ENCODE results near the gene CLEC7A.

CLEC7A gene

DNA sequence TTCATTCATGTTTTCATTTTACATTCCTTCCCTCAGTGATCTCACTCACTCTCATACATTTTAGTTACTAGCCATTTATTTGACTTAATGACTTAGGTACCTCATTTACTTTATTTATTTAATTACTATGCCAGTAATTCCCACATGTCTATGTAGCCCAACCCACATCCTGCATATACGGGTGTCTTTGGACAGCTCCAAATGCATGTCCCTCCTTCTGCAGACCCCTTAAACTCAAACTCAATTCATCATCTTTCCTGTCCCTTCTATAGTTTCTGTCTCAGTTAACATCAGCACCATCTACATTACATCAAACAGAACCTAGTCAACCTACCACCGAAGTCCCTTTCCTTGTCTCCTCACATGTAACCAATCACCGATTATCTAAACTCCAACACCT lies 34.0 kb downstream of the CLEC7A start:
- in situ Hi-C loops (cut with MboI; ENCODE audit: low sequenced_read_pairs): no loop called here

DNA sequence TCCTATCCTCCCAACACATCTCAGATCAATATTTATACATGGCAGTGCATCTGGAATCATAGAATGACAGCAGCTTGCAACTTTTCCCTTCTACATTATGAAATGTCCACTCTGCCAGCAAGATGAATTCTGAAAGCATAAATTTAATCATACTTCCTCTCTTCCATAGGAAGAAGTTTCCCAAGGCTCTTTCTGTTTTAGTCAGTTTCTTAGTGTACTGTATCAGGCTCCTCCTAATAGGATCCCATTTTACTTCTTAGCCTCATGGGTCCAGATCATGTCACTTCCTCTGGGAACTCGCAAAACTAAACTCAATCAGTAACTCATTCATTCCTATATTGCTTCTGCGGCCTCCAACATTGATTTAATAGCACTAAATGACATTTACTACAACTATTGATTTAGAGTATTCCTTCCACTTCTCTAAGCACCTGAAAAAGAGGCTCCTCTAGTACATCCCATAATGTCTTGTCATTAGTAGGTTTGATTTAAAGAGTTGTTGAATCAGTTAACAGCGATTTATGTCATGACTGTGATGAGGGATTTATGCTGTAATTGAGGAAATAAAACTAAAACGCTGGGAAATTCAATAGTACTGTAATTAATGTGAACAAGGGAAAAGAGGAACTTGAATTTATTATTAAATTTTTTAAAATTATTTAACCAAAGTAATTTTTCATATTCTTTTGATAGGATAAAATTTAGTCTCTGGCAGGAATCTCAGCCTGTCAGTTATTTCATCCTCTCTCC lies 35.2 kb downstream of the CLEC7A start:
- in situ Hi-C loops (cut with MboI; ENCODE audit: low sequenced_read_pairs): no loop called here

DNA sequence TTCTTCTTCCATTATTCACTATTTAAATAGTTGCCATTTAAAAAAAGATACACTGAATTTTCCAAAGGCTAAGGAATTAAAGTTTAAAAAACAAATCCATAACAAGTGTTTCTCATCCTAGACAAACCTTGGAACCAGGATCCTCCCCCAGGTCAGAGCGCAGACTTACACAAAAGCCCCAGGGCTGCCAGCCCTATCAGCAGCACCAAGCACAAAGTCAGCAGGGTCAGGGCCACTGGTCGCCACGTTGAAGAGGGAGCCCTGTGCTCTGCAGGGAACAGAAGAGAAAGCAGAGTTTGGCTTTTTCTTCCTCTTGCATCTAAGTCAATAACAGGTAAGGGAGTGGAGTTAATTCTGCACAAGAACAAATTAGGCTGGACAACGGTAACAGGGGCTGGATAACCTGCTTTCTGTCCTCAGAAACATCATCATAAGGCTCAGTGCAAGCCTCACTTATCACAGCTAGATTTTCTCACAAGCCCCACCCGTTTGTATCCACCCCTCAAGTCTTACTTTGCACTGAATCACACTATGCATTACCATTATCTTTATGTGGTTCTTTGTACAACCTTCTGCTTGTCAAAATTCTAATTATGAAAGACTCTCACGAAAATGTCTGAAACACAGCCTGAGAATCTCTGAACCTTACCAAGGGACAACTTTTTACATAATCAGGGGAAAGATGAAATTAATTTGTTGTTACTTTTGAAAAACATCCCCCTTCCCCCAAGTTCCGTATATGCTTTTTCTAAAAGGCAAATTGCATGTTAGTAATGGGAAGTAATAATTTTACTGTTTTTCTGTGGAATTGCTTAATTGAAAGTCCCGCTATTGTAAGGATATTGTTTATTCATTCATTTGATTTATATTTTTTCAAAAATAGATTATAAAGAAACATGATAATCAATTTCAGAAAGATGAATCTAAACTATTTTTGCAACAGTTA lies 40.8 kb downstream of the CLEC7A start:
- in situ Hi-C loops (cut with MboI; ENCODE audit: low sequenced_read_pairs): no loop called here

DNA sequence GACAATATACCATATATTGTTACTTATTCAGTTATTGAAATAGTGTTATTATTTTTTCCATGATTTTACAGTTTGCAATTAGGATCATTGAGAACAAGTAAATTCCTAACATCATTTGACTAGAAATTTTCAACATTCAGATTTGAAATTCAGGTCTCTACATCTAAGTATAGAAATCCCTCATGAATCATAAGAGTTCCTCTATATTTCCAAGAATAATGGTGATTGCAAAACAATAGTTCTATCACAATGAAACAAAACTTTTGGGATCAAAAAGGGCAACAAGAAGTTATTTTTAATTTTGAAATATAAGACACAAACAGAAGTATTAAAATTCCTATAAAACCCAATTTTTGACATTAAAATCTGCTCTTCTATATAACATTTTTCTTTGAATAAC lies 42.0 kb downstream of the CLEC7A start:
- in situ Hi-C loops (cut with MboI; ENCODE audit: low sequenced_read_pairs): no loop called here

DNA sequence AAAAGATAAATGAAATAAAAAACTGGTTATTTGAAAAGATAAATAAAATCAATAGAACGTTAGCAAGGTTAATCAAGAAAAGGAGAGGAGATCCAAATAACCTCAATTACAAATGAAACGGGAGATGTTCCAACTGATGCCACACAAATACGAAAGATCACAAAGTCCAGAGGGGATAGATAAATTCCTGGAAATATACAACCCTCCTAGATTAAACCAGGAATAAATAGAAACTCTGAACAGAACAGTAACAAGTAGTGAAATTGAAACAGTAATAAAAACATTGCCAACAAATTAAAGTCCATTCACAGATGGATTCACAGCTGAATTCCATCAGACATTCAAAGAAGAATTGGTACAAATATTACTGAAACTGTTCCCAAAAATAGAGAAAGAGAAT lies 43.6 kb downstream of the CLEC7A start:
- in situ Hi-C loops (cut with MboI; ENCODE audit: low sequenced_read_pairs): no loop called here

DNA sequence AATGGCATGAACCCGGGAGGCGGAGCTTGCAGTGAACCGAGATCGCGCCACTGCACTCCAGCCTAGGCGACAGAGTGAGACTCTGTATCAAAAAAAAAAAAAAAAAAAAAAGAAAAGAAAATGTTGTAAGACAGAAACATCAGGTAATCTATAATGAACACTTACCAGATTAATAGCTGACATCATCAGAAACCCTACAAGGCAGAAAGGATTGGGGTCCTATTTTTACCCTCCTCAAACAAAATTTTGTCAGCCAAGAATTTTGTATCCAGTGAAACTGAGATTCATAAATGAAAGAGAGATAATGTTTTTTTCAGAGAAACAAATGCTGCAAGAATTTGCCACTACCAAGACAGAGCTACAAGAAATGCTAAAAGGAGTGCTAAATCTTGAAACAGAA lies 45.3 kb downstream of the CLEC7A start:
- in situ Hi-C loops (cut with MboI; ENCODE audit: low sequenced_read_pairs): no loop called here

DNA sequence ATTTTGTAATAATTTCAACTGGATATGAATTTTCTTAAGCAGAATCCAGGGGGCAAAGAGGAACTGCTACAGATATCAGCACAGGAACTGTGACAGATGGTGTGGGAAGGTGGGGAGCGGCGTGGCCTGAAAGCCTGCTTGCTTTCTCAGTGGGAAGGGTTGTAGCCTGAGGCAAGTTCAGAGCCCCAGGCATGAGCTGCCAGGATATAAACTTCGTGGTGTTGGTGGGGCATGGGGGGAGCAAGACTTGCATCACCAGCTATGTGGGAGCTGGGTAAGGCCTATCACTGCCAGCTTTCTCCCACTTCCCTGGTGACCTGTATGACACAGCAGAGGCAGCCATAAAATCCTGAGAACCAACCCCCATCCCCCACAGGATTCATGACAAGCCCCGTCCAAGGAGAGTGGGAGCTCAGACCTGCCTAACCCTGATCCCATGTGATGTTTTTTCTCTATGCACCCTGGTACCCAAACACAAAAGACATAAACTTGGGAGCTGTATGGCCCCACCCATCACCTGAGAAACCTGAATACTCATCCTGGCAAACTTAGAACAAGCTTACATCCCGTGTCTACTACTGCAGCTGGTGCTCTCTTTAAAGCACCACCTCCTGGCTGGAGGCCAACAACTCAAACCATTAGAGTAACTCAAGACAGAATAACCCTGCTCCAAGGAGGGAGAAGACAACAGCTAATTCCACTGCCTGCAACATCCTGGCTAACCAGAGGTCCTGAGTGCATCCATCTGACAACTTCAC lies 47.7 kb downstream of the CLEC7A start:
- in situ Hi-C loops (cut with MboI; ENCODE audit: low sequenced_read_pairs): no loop called here

DNA sequence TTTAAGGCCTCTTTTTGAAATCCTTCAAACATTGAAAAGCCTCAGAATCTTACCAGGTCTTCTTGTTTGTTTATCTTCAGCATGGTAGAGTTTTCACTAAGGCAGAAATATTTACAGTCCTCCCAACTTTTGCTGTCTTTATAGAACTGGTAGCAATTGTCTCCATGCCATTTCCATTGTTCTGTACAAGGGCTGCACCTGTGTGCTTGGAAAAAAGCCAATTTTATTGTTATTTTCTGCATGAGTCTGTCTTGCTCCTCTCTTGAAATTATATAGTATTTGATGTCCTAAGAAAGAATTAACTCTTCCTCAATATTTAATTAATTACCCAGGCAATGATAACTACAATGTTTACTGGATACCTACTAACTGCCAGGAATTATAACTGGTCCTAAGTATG lies 54.5 kb downstream of the CLEC7A start:
- in situ Hi-C loops (cut with MboI; ENCODE audit: low sequenced_read_pairs): no loop called here

DNA sequence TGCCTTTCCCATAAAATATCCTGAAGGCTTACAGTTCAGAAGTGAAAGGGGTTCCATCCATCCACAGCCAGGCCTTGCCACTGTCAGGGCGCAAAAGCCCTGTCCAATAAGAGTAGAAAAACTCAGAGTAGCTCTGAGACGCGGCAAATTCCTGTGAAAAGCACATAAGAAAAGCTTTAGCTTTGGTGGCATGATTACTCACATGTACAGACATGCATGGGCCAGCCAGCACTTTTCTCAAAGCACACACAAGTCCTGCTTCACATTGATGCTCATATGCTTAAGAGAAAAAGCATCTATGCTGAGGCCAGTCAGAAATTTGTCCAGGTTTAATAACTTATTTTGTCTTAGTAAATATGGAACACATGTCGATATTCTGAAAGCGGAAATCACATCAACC lies 56.7 kb downstream of the CLEC7A start:
- in situ Hi-C loops (cut with MboI; ENCODE audit: low sequenced_read_pairs): no loop called here

DNA sequence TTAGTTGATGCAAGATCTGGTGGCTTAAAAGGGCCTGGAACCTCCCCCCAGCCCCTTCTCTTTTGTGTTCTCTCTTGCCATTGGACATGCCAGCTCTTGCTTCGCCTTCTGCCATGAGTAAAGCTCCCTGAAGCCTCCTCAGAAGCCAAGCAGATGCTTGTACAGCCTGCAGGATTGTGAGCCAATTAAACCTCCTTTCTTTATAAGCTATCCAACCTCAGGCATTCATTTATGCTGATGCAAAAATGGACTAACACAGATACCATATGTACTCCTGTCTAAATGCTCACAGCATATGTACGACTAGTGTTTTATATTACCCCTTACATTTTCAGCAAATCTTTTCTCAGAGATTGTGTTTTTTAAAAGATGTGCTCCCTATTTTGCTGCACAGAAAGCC lies 57.9 kb downstream of the CLEC7A start:
- in situ Hi-C loops (cut with MboI; ENCODE audit: low sequenced_read_pairs): no loop called here

DNA sequence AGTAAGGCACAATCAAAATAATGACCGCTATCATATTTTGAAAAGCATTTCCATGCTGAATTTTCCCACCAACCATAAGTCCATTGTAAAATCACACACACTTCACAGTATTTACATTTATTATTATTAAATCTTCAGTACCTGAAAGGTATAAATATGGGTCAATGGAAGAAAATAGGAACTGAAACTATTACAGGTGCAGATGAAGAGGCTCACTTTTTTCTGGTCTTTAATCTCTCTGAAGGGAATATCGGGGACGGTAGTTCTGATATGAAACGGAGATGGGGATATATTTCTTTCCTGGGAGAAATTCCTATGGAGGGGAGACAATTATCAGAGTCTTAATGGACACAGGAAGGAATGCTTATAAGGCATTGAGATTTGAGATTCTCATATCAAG lies 59.6 kb downstream of the CLEC7A start:
- in situ Hi-C loops (cut with MboI; ENCODE audit: low sequenced_read_pairs): no loop called here

DNA sequence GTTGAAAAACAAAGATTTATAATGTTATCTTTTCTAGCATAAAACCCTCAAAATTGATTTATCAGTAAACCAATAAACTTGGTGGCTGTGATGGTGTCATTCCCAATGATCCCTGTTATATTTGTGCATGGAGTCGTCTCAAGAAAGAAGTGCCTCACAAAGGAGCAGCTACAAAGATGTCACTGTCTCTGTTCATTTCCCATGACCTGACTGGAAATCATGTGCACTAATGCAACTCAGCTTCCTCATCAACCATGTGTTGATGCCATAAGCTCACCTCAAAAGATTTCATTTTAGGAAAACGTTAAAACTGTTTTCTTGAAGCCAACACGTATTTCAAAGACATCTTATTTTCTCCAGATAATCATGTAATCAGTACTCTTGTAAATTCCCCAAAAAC lies 60.0 kb downstream of the CLEC7A start:
- in situ Hi-C loops (cut with MboI; ENCODE audit: low sequenced_read_pairs): no loop called here

DNA sequence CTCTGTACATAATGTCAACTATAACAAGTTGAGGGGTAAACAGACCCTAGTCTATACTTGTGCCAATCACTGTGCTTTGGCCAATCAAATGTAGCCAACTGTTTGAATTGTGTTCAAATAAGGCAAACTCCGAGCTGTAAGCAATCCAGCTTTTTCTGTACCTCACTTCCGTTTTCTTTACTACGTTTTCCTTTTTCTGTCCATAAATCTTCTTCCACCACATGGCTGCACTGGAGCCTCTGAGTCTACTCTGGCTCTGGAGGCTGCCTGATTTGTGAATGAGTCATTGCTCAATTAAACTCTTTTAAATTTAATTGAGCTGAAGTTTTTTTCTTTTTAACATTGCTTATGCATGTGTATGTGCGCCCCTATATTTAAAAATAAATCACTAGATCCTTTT lies 60.9 kb downstream of the CLEC7A start:
- in situ Hi-C loops (cut with MboI; ENCODE audit: low sequenced_read_pairs): no loop called here

DNA sequence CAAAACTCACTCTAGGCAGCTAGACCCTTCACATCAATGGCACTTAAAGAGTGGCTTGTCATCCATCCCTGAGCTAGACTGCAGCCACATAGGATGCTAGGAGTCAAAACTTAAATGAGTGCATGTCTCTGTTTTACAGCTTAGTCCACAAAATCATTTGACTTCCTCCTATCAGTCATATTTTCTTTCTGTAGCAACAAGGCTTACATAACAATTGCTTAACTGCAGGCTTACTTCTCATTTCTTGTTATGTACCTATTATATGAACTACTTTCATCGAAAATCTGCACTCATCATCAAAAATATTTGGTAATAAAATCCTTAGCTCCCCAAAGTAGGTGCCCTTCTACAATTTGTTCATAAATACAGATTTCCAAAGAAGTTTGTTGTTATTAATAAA lies 61.4 kb downstream of the CLEC7A start:
- in situ Hi-C loops (cut with MboI; ENCODE audit: low sequenced_read_pairs): no loop called here

DNA sequence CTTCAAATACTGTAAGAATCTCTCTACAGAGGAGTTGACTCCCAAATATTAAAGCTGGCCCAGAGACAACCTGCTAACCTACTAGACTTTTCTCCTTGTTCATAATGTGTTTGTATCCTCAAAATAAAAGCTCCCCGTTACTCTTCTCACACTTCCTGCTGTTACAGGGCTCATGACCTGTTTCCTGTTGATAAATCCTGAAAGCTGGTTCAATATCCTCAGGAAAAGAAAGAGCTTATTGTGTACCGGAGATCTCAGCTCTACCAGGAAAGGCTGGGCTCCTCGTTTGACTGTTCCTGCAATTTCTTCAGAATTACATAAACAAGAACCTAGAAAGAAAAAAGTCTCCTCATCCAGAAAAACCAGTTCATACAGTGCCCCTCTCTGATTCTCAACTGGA lies 62.1 kb downstream of the CLEC7A start:
- in situ Hi-C loops (cut with MboI; ENCODE audit: low sequenced_read_pairs): no loop called here

DNA sequence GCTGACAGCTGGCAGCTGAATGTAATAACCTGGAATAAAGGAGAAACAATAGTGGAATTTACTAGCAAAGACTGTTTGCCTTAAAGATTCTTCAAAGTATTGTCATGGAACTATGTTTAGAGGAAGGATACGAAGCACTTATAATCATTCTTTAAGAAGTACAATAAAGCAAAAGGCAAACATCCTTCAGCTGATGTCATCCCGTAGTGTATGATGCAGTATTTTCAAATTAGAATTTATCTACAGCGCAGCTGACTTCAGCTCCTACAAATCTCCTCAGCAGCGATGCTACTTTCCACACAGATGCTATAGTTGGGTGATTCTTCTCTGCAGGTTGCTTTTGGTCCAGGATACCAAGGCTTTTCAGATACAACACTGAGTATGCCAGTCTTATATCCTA lies 62.7 kb downstream of the CLEC7A start:
- in situ Hi-C loops (cut with MboI; ENCODE audit: low sequenced_read_pairs): no loop called here
